Spleen (tissue), 11 donors: ENCODE measurements around the gene MANBA. TPM values are rescaled to one million over a fixed set of nuclear protein-coding genes. Genes with fewer than 3 reads are reported as not detected.

Experiments
- DNase-seq: peaks from one replicate; pipeline ENCODE4 v3.0.0-alpha.2; 2020
- H3K27ac ChIP-seq, 8 donors: fragments of 200-600 bp; sonication (generic) in 7 of 8; 1 replicate in 4 of 8; 2 replicates in 4 of 8; pipeline versions ENCODE4 v1.5.0 to v1.8.0; 2016 to 2021; ENCODE audit warnings: inconsistent platforms in 4 of 8, mild to moderate bottlenecking in 4 of 8, moderate library complexity in 1 of 8
- H3K27me3 ChIP-seq, 7 donors: fragments of 200-600 bp; sonication (generic) in 6 of 7; replicated peaks in 1 of 7; 1 replicate in 4 of 7; 2 replicates in 3 of 7; pipeline versions ENCODE4 v1.5.0 to v1.8.0; 2016 to 2021; ENCODE audit warnings: inconsistent platforms in 3 of 7, mild to moderate bottlenecking in 1 of 7
- H3K36me3 ChIP-seq, 6 donors: fragments of 200-600 bp; sonication (generic) in 5 of 6; 1 replicate in 4 of 6; 2 replicates in 2 of 6; pipeline versions ENCODE4 v1.5.0 to v1.8.0; 2016 to 2021; ENCODE audit warnings: inconsistent platforms in 2 of 6
- H3K4me1 ChIP-seq, 6 donors: fragments of 200-600 bp; sonication (generic) in 5 of 6; 1 replicate in 3 of 6; 2 replicates in 3 of 6; pipeline versions ENCODE4 v1.5.0 to v1.8.0; 2016 to 2021; ENCODE audit warnings: inconsistent platforms in 3 of 6
- H3K4me3 ChIP-seq, 8 donors: fragments of 200-600 bp; sonication (generic) in 7 of 8; 1 replicate in 4 of 8; 2 replicates in 4 of 8; pipeline versions ENCODE4 v1.5.0 to v1.8.0; 2016 to 2021; ENCODE audit warnings: inconsistent platforms in 4 of 8, mild to moderate bottlenecking in 4 of 8, moderate library complexity in 2 of 8
- H3K9me3 ChIP-seq, 8 donors: fragments of 200-600 bp; sonication (generic) in 7 of 8; 1 replicate in 4 of 8; 2 replicates in 4 of 8; pipeline versions ENCODE4 v1.5.0 to v1.8.0; 2016 to 2021; ENCODE audit warnings: inconsistent platforms in 4 of 8
- POLR2A ChIP-seq, 3 donors: fragments of 450-650 bp; IDR thresholded peaks; one replicate each; pipeline ENCODE4 v1.5.1; 2017; ENCODE audit warnings: antibody characterized with exemption in 3 of 3, mild to moderate bottlenecking in 1 of 3
- POLR2AphosphoS5 ChIP-seq, 3 donors: sonication (generic); formaldehyde crosslinking; IDR thresholded peaks; one replicate each; pipeline ENCODE4 v1.5.1; 2017; ENCODE audit warnings: antibody characterized with exemption in 3 of 3
- WGBS, 5 donors: extraction: QIAGEN DNeasy Blood & Tissue Kit in 3 of 5; methylation state at CpG; one replicate each; pipeline versions ENCODE4 v1.1.5 to v1.1.7; 2013 to 2018; 5-methylcytosine and 5-hydroxymethylcytosine counted together
- intact Hi-C: fragments of 100-400 bp; cut with DNase I; formaldehyde crosslinking; loops from one replicate; pipeline ENCODE4 v1.15.0; 2023; ENCODE audit warnings: low total_unique reads
- polyA plus RNA-seq, 3 donors: library from polyadenylated mRNA; stranded (reverse); fragments of 200-250 nt; gene quantifications; one replicate each; pipeline ENCODE4 v1.2.1, GENCODE V29; 2013
- total RNA-seq, 7 donors: library from RNA; depleted of rRNA in 3 of 7; stranded (reverse); fragments of >200 nt in 3 of 7; fragmentation: NEBNext Ultra II Directional in 4 of 7; extraction: Animal tissue kit (Norgen Biotek cat#: 25700) in 4 of 7; gene quantifications; one replicate each; pipeline versions ENCODE4 v1.1.0 to v1.2.1, GENCODE V29; 2016 to 2021
- TF ChIP-seq, protein P1 (sequence below), 11 experiments: fragments of 200-600 bp in 7 of 11; fragments of 450-650 bp in 4 of 11; sonication (generic) in 4 of 11; IDR thresholded peaks in 8 of 11; conservative IDR thresholded peaks in 3 of 11; 1 replicate in 7 of 11; 2 replicates in 4 of 11; pipeline versions ENCODE4 v1.4.0 to v1.8.0; 2016 to 2021; ENCODE audit warnings: antibody characterized with exemption in 11 of 11, inconsistent platforms in 4 of 11, mild to moderate bottlenecking in 1 of 11
- donor health status: healthy with polysubstance abuse.
- donor health status: DM: no; HTN: no; CAD: no; lungs with moderate emphysema.
- donor health status: DM: no; HTN: no; CAD: no.
- donor health status: Bipolar disorder and iron deficiency.
- donor health status: healthy.
- donor health status: DM: no; HTN: no; CAD: no.
- donor health status: DM: yes; HTN: yes; CAD: no.

MANBA gene
- total and polyA plus RNA-seq, 10 donors, result 15.7 to 112 (median 50.3) TPM

DNA sequence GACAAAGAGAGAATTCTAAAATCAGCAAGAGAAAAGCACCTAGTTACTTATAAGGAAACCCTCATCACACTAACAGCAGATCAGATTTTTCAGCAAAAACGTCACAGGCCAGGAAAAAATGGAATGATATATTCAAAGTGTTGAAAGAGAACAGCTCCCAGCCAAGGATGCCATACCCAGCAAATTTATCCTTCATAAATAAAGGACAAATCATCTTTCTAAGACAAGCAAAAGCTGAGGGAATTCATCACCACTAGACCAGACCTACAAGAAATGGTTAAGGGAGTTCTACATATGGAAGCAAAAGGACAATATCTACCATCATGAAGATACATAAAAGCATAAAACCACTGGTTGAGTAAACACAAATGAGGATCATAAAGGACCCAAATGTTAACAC, 53.6 kb downstream of the MANBA start:
- TF ChIP-seq POLR2AphosphoS5 (IDR thresholded peaks at IDR 0.05) (no peak), POLR2A (IDR thresholded peaks at IDR 0.05) (no peak)
- TF ChIP-seq, protein P1, sequence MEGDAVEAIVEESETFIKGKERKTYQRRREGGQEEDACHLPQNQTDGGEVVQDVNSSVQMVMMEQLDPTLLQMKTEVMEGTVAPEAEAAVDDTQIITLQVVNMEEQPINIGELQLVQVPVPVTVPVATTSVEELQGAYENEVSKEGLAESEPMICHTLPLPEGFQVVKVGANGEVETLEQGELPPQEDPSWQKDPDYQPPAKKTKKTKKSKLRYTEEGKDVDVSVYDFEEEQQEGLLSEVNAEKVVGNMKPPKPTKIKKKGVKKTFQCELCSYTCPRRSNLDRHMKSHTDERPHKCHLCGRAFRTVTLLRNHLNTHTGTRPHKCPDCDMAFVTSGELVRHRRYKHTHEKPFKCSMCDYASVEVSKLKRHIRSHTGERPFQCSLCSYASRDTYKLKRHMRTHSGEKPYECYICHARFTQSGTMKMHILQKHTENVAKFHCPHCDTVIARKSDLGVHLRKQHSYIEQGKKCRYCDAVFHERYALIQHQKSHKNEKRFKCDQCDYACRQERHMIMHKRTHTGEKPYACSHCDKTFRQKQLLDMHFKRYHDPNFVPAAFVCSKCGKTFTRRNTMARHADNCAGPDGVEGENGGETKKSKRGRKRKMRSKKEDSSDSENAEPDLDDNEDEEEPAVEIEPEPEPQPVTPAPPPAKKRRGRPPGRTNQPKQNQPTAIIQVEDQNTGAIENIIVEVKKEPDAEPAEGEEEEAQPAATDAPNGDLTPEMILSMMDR (IDR thresholded peaks at IDR 0.05 in 8 of 11, conservative IDR thresholded peaks at IDR 0.05 in 3 of 11), result no peak
- DNase-seq, result no peak
- Histone ChIP-seq H3K27ac (no peak overlapping the region), H3K4me1 (no peaks in the 10 kb centered on the region), H3K4me3 (no peak overlapping the region), H3K36me3 (peaks cover 0 to 44% (median 0%) of the 10 kb centered on the region in 6 donors), H3K27me3 (no peaks in the 10 kb centered on the region), H3K9me3 (peaks cover 0 to 7% (median 0%) of the 10 kb centered on the region in 8 donors)
- WGBS, 5 donors, result 88 to 100% (median 97%) methylated on average over 1 of the region's 1 CpG
- intact Hi-C loops, result no loop called here

DNA sequence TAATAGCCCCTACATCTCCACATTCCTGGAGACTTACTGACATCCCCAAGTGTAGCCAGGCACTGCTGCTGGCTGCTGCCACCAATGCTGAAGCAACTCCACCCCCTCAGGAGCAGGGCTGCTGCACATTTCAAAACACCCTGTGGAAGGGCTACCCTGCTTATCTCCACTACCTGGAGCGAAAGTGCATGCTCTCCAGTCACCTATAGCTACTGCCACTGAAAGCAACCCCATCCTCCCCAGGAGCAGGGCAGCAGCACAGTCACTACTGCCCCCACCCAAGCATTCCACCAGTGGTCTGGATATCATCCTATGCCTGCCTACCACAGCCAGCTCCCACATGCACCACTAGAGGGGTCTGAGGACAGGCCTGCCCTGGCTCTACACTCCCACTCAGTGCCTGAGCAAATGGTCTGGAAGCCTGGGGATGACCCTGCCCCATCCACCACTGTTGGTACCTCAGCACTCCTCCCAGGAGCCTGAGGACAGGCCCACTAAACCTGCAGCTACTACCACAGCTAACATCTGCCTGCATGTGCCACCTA, 55.3 kb downstream of the MANBA start:
- intact Hi-C loops, result no loop called here
- WGBS, 5 donors, result 88 to 100% (median 98%) methylated on average over 1 of the region's 1 CpG; no CpG with 5 or more reads in 1 of the 5 donors

DNA sequence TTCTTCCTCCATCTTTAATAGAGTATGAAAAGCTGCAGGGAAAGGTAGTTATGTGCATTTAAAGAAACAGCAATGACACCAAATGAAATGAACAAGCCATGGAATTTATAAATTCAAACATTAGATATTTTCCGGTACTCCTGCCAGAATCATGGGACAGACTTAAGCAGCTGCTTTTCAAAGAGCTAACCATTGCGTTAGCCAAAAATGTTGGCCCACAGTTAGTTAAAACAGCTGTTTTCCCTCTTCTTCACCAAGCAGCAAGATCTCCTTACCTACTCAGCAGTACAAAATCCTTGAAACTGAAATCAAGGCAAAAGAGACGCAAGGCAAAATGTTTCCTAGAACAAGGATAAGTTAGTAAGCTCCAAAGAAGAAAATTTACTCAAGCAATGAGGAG, 64.0 kb downstream of the MANBA start:
- TF ChIP-seq, protein P1 (IDR thresholded peaks at IDR 0.05 in 8 of 11, conservative IDR thresholded peaks at IDR 0.05 in 3 of 11), result no peak
- no peak for TF ChIP-seq POLR2A (IDR thresholded peaks at IDR 0.05)
- no peak for TF ChIP-seq POLR2AphosphoS5 (IDR thresholded peaks at IDR 0.05)
- Histone ChIP-seq H3K27me3 (no peaks in the 10 kb centered on the region), H3K36me3 (peaks cover 0 to 46% (median 3%) of the 10 kb centered on the region in 6 donors), H3K4me3 (no peak overlapping the region), H3K4me1 (no peaks in the 10 kb centered on the region), H3K9me3 (no peaks in the 10 kb centered on the region), H3K27ac (peak overlapping the region in 1 of 8 donors; percentile 13)
- no peak for DNase-seq
- WGBS, 5 donors, result 84 to 92% (median 87%) methylated on average over 3 of the region's 3 CpGs
- intact Hi-C loops, result no loop called here

More for the DNA sequence above, 55.3 kb downstream of the MANBA start:
- no peaks in the 10 kb centered on the region for H3K4me1 ChIP-seq
- peaks cover 0 to 36% (median 0%) of the 10 kb centered on the region in 6 donors for H3K36me3 ChIP-seq
- no peaks in the 10 kb centered on the region for H3K27me3 ChIP-seq
- H3K9me3 ChIP-seq, result peaks cover 0 to 7% (median 0%) of the 10 kb centered on the region in 8 donors
- no peak overlapping the region for H3K27ac ChIP-seq
- TF ChIP-seq POLR2A (IDR thresholded peaks at IDR 0.05), result no peak
- TF ChIP-seq, protein P1 (IDR thresholded peaks at IDR 0.05 in 8 of 11, conservative IDR thresholded peaks at IDR 0.05 in 3 of 11), result no peak
- no peak overlapping the region for H3K4me3 ChIP-seq
- no peak for DNase-seq

DNA sequence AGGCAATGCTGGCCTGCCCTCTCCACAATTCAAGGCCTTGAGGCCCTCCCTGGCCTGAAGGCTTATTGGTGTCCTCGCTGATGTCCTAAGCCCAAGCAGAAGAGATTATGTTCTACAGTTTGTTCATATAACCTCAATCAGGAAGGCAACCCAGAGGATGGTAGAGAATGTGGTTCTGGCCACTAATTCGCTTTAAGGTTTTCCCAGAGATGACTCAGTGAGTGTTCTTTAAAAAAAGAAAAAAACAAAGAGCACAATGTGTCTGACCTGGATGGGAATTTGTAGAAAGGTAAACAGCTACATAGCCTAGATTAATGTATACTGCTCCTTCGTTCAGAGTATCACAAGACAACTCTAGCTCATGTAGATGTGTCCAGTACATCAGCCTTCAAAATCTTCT, 66.0 kb downstream of the MANBA start:
- no peak overlapping the region for H3K4me3 ChIP-seq
- H3K27ac ChIP-seq, result no peak overlapping the region
- H3K27me3 ChIP-seq, result no peaks in the 10 kb centered on the region
- intact Hi-C loops, result no loop called here
- H3K4me1 ChIP-seq, result no peaks in the 10 kb centered on the region
- WGBS, 5 donors, result 86 to 98% (median 92%) methylated on average over 3 of the region's 3 CpGs
- TF ChIP-seq POLR2A (IDR thresholded peaks at IDR 0.05), result no peak
- H3K36me3 ChIP-seq, result peaks cover 0 to 64% (median 8%) of the 10 kb centered on the region in 6 donors
- no peaks in the 10 kb centered on the region for H3K9me3 ChIP-seq
- DNase-seq, result no peak
